GM18858 (cell line): ENCODE results near the gene TOR4A.
"Not testable (repeated sequence)": the region's sequence is repeated elsewhere in the genome, so short reads cannot be mapped to it uniquely, and the experiment has no call there.

Experiments used
- ATAC-seq: cut with Tn5 transposase; IDR thresholded peaks from one replicate; pipeline ENCODE4 v1.9.1; 2021; ENCODE audit not compliant: unreplicated experiment

Gene TOR4A

GRCh38 chr9:137315581-137316011 is 38.1 kb downstream of the TOR4A start:
- no peak for ATAC-seq

- ATAC-seq = no peak
These were observed 38.8 kb downstream of the TOR4A start for GRCh38 chr9:137316012-137316981.

DNA sequence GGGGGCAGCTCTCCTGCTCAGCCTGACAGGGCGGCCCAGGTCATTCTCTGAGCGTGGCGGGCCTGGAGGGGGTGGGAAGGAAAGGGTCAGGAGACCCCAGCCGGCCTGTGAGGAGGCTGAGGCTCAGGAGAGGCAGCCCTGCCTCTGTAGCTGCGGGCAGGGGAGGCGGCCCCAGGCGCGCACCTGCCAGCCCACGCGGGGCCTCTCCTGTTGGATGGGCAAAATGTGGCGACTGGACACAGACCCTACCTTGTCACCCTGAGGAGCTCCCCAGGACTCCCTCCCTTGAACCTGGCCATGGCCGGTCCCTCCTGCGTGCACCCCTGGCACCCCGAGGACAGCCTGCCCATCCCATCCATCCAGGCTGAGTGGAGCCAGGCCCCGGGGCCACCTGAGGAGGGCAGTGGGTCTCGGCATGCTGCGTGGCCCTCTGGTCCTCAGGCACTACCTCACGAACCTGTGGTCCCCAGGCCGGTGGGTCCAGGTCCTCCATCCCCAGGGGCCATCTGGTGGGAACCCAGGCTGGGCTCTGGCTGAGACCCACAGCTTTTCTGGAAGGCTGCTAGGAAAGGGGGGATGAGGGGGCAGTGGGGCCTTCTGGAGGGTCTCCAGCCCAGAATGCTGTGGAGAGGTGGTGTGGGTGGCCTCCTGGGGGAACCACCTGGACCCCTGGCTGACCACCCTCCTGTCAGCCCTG is 39.6 kb downstream of the TOR4A start:
- ATAC-seq = no peak

DNA sequence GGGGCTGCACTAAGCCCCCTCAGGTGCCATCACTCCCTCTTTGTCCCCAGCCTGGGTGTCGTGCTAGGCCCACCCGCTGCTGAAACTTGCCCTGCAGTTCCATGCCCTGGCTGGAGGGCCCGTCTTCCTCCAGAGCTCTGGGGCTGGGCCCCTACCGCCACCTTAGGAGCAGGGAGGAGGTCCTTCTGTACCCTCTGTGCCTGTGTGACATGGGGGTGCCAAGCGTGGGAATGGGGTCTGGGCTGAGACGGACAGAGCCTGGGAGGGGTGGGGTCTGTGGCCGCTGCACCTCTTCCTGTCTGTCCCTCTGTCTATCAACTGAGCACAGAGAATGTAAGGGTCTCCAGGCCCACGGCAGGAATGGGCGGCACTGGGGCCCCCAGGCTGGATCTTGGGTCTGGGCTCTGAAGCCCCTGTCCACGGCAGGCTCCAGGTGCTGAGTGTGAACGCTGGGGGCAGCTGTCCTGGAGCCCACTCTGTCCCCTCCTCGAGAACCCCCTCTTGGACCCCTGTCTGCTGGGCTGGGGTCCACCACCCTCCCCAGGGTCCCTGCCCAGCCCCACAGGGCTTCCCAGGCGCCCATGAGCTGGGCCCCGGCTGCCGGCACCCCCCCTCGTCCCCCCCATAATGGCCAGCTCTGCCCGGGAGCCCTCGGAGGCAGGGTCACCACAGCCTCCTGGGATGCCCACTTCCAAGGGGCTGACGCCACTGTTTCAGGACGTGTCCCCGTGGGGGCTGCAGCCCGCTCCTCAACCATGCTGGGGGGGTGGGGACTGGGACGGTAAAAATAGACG is 40.4 kb downstream of the TOR4A start:
- ATAC-seq = no peak

DNA sequence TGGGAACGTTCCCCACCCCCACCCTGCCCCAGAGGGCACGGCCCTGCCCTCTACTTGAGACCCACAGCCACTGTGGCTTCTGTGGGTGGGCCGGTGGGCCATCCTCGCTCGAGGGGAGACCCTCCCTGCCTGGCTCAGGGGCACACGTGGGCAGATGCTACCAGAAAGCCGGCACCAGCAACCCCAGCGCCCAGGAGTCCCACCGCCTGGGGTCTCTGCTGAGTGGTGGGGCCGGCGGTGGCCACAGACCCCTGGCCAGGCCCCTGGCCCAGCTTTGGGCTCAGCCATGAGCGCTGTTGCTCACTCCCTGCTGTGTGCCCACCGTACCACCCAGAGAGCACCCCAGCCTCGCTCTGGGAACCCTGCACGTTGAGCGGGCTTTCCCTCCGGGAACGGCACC is 41.1 kb downstream of the TOR4A start:
- ATAC-seq = no peak

- no peak for ATAC-seq
These were observed 41.6 kb downstream of the TOR4A start for GRCh38 chr9:137319011-137319738.

- ATAC-seq = no peak
These were observed 42.4 kb downstream of the TOR4A start for GRCh38 chr9:137319739-137320551.

- no peak for ATAC-seq
These were observed 43.2 kb downstream of the TOR4A start for GRCh38 chr9:137320555-137321384.

GRCh38 chr9:137321726-137322361 is 44.3 kb downstream of the TOR4A start:
- no peak for ATAC-seq

DNA sequence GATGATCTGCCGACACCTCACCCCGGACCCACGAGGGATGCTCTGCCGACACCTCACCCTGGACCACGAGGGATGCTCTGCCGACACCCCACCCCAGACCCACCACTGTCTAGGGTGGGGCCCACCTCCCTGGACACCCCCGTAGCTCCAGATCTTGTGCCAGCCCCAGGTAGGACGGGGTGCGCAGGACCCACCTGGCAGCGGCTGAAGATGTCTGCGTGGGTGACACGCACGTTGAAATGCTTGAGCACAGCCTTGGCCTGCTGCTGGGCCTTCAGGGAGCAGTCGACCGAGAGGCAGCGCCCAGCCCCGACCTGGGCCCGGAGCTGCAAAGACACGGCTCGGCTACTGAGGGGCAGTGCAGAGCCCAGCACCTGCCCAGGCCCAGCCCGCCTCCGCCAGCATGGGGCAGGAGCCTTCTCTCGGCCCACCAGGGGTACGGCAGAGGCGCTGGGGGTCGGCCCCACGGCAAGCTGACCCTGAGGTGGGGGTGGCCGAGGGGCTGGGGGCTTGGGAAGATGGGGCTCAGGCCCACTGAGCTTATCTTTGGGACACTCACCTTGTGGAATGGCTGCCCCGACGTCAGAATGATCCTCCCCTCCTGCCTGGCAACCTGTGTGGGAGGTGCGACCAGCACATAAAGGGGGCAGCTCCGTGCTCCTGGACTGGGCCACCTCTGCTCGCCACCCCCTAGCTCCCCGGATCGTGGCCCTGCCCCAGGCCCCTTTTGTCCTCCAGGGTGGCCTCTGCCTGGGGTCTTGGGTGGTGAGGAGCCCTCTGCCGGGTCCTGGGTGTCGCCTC is 46.2 kb downstream of the TOR4A start:
- no peak for ATAC-seq

- no peak for ATAC-seq
These were observed 47.6 kb downstream of the TOR4A start for GRCh38 chr9:137325124-137325523.

DNA sequence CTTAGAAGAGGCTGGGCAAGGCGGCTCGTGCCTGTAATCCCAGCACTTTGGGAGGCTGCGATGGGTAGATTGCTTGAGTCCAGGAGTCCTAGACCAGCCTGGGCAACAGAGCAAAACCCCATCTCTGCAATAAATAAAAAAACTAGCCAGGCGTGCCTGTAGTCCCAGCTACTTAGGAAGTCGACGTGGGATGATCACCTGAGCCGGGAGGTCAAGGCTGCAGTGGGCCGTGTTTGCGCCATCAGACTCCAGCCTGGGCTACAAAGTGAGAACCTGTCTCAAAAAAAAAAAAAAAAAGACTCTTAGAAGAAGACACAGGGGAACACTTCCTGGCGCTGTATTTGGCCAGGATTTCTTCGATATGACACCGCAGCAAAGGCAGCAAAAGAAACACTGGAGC is 48.3 kb downstream of the TOR4A start:
- no peak for ATAC-seq

DNA sequence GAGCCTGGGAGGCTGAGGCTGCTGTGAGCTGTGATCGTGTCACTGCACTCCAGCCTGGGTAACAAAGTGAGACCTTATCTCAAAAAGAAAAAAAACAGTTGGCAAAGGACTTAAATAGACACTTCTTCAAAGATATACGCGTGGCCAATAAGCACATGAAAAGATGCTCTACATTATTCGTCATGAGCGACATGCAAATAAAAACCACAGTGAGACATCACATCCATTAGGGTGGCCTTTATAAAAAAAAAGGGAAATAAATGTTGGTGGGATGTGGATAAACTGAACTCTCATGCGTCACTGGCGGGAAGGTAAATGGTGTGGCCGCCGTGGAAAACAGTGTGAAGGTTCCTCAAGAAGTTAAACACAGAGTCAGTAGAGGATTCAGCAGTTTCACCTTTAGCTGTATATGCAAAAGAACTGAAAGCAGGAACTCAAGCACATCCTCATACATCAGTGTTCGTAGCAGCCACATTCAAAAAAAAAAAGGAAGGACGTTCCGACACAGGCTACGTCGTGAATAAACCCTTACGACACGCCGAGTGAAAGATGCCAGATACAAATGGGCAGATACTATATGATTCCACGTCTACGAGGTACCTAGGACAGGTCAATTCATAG is 49.0 kb downstream of the TOR4A start:
- ATAC-seq = no peak

- not testable (repeated sequence) for ATAC-seq
These were observed 50.4 kb downstream of the TOR4A start for GRCh38 chr9:137327641-137328550.

- not testable (repeated sequence) for ATAC-seq
These were observed 52.1 kb downstream of the TOR4A start for GRCh38 chr9:137329590-137329989.

GRCh38 chr9:137330689-137331088 is 53.2 kb downstream of the TOR4A start:
- no peak for ATAC-seq
